HL-60 (cell line): ENCODE data around the gene SLC17A8.

Experiments
- DNase-seq, 2 experiments: peaks; one replicate each; pipeline ENCODE4 v3.0.0-alpha.2; 2010 to 2020; ENCODE audit warnings: low read depth in 1 of 2, low spot score in 1 of 2
- H3K27ac ChIP-seq: fragments of 250-450 bp; sonication (Bioruptor Pico); replicated peaks from 2 replicates; pipeline ENCODE4 v1.5.1; 2020; ENCODE audit warnings: mild to moderate bottlenecking, moderate library complexity
- H3K27me3 ChIP-seq: fragments of 250-450 bp; sonication (Bioruptor Pico); 2 replicates; pipeline ENCODE4 v1.5.1; 2021; ENCODE audit warnings: mild to moderate bottlenecking, moderate library complexity; ENCODE audit not compliant: insufficient read depth, poor library complexity, severe bottlenecking
- H3K4me3 ChIP-seq: replicated peaks from 2 replicates; pipeline ENCODE4 v1.5.1; 2011; ENCODE audit warnings: mild to moderate bottlenecking, control low read depth, low read length; ENCODE audit not compliant: insufficient read depth
- CTCF ChIP-seq: IDR thresholded peaks from one replicate; pipeline ENCODE4 v1.5.1; 2011; ENCODE audit warnings: low read length, control low read depth, inconsistent platforms; ENCODE audit not compliant: insufficient read depth
- GABPA ChIP-seq: IDR thresholded peaks from 2 replicates; pipeline ENCODE4 v1.6.1; 2012; ENCODE audit warnings: low read depth
- POLR2AphosphoS5 ChIP-seq: IDR thresholded peaks from 2 replicates; pipeline ENCODE4 v1.6.1; 2012; ENCODE audit warnings: low read depth
- REST ChIP-seq: IDR thresholded peaks from 2 replicates; pipeline ENCODE4 v1.6.1; 2012; ENCODE audit warnings: low read depth; ENCODE audit not compliant: insufficient replicate concordance
- SPI1 ChIP-seq: IDR thresholded peaks from 2 replicates; pipeline ENCODE4 v1.6.1; 2012; ENCODE audit warnings: low read depth, mild to moderate bottlenecking, borderline replicate concordance

The SLC17A8 gene

GRCh38 chr12:100324498-100324897, 32.4 kb upstream of the SLC17A8 start:
- no peak for TF ChIP-seq POLR2AphosphoS5
- no peak for TF ChIP-seq GABPA
- TF ChIP-seq CTCF = no peak
- TF ChIP-seq SPI1 = no peak
- no peak for TF ChIP-seq REST
- no peaks in the 10 kb centered on the region for H3K27me3 ChIP-seq
- no peak for DNase-seq
- H3K27ac ChIP-seq = no peak overlapping the region
- no peak overlapping the region for H3K4me3 ChIP-seq

GRCh38 chr12:100326208-100326607, 30.7 kb upstream of the SLC17A8 start:
- H3K27me3 ChIP-seq = no peaks in the 10 kb centered on the region
- no peak overlapping the region for H3K27ac ChIP-seq
- H3K4me3 ChIP-seq = no peak overlapping the region
- TF ChIP-seq CTCF (no peak), GABPA (no peak), REST (no peak), SPI1 (no peak), POLR2AphosphoS5 (no peak)
- no peak for DNase-seq

- H3K27ac ChIP-seq = no peak overlapping the region
- TF ChIP-seq REST (no peak), CTCF (no peak), GABPA (no peak), SPI1 (no peak), POLR2AphosphoS5 (no peak)
- H3K27me3 ChIP-seq = no peaks in the 10 kb centered on the region
- no peak overlapping the region for H3K4me3 ChIP-seq
- DNase-seq = no peak
Measured at GRCh38 chr12:100329800-100330199, 27.1 kb upstream of the SLC17A8 start.
